ENCODE data around the gene NFIC. TPM values are rescaled to one million over a fixed set of nuclear protein-coding genes. Genes with fewer than 3 reads are reported as not detected.

Gene NFIC
- polyA plus RNA-seq, 1 of the 3 experiments (the other 2 are of a cell fraction): 7.2 TPM

DNA sequence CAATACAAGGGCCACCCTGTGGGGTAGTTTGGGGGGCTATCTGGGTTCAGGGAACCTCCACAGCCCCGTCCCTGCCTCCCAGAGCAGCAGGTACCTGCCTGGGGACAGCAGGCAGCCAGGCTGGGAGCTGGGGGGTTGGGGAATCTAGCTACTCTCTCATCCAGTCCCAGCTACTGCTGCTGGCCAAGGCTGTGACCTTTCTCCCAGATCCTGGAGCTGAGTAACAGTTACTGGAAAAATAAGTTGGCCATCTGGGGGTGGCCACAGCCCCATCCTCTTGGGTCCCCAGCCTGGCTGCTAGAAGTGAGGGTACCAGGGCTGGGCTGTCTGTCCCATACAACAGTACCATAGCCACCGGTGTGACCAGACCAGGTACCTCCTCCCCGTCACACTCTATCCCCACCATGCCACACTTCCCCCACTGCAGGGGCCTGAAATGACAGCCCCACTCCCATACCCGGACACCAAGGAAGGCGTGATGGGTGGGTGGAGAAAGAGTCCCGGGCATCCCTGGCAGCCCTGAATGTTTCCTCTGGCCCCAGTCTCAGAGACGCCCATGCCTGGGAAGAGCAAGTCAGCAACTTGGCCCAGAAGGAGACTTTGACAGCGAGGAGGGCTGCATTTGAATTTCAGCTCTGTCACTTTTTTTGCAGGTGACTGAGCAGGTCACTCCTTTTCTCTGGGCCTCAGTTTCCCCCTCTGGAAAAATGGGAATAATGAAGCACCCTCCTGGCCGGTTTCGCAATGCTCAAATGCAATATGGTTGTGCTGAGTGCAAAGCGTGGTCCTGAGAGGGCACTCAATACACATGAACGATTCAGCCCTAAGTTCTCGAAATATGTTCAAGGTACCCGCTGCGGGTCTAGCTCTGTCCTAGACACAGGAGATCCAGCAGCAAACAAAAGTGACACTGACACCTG, 30.7 kb upstream of the NFIC start:
- DNase-seq: no peak
- Histone ChIP-seq H3K9me3 (no peaks in the 10 kb centered on the region), H3K9me2 (no peaks in the 10 kb centered on the region), H2AFZ (ENCODE audit: low read depth) (no peak overlapping the region), H3K79me2 (ENCODE audit: insufficient read depth) (no peaks in the 10 kb centered on the region), H4K20me1 (ENCODE audit: insufficient read depth) (no peaks in the 10 kb centered on the region), H3K9ac (no peak overlapping the region), H3F3A (replicated peaks; ENCODE audit: insufficient read depth) (no peaks in the 10 kb centered on the region), H3K4me3 (ENCODE audit: low read depth in 2 of 2, low read length in 1 of 2) (no peak overlapping the region), H3K27ac (ENCODE audit: low read depth in 2 of 2, low read length in 1 of 2) (peak overlapping the region in 1 of 2 experiments; percentile 83; a peak in 2 of 4 replicates), H3K4me2 (0 out of 2 replicates have a peak overlapping the region, but pooled peaks have one; percentile 19), H3K36me3 (replicated peaks in 1 of 2; ENCODE audit: control insufficient read depth in 1 of 2, insufficient read depth in 2 of 2, low read length in 1 of 2) (no peaks in the 10 kb centered on the region), H3K27me3 (ENCODE audit: insufficient read depth) (no peaks in the 10 kb centered on the region), H3K4me1 (ENCODE audit: control insufficient read depth in 1 of 2, insufficient read depth in 2 of 2, low read depth in 1 of 2, low read length in 1 of 2) (peaks cover 7 to 23% of the 10 kb centered on the region in 2 experiments; a peak in 3 of 4 replicates)
- ChIA-PET CTCF (interaction anchor here (0.5 to 2.7 kb wide), 8 partner anchors 8 to 149 kb away, joined by 3 to 15 read pairs (median 6); no protein-coding TSS in a partner anchor), POLR2A (interaction anchor here (0.9 to 1.1 kb wide), 3 partner anchors 52 to 106 kb away, joined by 3 to 4 read pairs (median 3); no protein-coding TSS in a partner anchor)
- 89% methylated on average over 12 of the region's 15 CpGs for WGBS (ENCODE audit: low lambda C conversion rate)
- TF ChIP-seq SMC3 (IDR thresholded peaks at IDR 0.05; ENCODE audit: low read depth, low read length): no peak
- no peak for TF ChIP-seq USF2 (IDR thresholded peaks at IDR 0.05; ENCODE audit: borderline replicate concordance, low read depth, low read length)
- TF ChIP-seq FOXM1 (IDR thresholded peaks at IDR 0.05; ENCODE audit: low read depth): no peak
- TF ChIP-seq, protein P1, sequence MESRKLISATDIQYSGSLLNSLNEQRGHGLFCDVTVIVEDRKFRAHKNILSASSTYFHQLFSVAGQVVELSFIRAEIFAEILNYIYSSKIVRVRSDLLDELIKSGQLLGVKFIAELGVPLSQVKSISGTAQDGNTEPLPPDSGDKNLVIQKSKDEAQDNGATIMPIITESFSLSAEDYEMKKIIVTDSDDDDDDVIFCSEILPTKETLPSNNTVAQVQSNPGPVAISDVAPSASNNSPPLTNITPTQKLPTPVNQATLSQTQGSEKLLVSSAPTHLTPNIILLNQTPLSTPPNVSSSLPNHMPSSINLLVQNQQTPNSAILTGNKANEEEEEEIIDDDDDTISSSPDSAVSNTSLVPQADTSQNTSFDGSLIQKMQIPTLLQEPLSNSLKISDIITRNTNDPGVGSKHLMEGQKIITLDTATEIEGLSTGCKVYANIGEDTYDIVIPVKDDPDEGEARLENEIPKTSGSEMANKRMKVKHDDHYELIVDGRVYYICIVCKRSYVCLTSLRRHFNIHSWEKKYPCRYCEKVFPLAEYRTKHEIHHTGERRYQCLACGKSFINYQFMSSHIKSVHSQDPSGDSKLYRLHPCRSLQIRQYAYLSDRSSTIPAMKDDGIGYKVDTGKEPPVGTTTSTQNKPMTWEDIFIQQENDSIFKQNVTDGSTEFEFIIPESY (IDR thresholded peaks at IDR 0.05; ENCODE audit: borderline replicate concordance, low read depth): no peak
- no peak for TF ChIP-seq REST (IDR thresholded peaks at IDR 0.05; ENCODE audit: low read depth, low read length)
- no peak for TF ChIP-seq CHD2 (IDR thresholded peaks at IDR 0.05; ENCODE audit: low read length, partially characterized antibody)
- no peak for TF ChIP-seq RFX5 (IDR thresholded peaks at IDR 0.05; ENCODE audit: low read length)
- no peak for TF ChIP-seq FOXJ3 (CRISPR knock-in tag; IDR thresholded peaks at IDR 0.05)
- no peak for TF ChIP-seq IRF3 (IDR thresholded peaks at IDR 0.05; ENCODE audit: low read depth, low read length)
- TF ChIP-seq EZH2phosphoT487 (IDR thresholded peaks at IDR 0.05; ENCODE audit: borderline replicate concordance, low read depth): no peak
- TF ChIP-seq ELF1 (IDR thresholded peaks at IDR 0.05): no peak
- TF ChIP-seq POLR2AphosphoS5 (IDR thresholded peaks at IDR 0.05; ENCODE audit: low read depth, low read length): no peak
- TF ChIP-seq CTCF (IDR thresholded peaks at IDR 0.05): no peak
- TF ChIP-seq TCF12 (IDR thresholded peaks at IDR 0.05): no peak
- TF ChIP-seq RXRA (IDR thresholded peaks at IDR 0.05; ENCODE audit: borderline replicate concordance, low read depth): no peak
- TF ChIP-seq PBX3 (IDR thresholded peaks at IDR 0.05): no peak

Measured in SK-N-SH (cell line).